CD4-positive, alpha-beta T cell treated with Interleukin-17A for 4 hours (primary cell): ENCODE results near the gene B4GALT3.
A peak's percentile ranks its signal among the peaks of the same experiment; 100 is the strongest.

Experiments used
- DNase-seq: peaks from one replicate; pipeline ENCODE4 v3.0.0-alpha.2; 2020; ENCODE audit warnings: mixed read lengths

Gene B4GALT3

GRCh38 chr1:161201836-161202712 is 24.8 kb upstream of the B4GALT3 start, which contains the start of gene NDUFS2:
Gene NDUFS2 (plus strand): TSS chr1:161202367. CDS start chr1:161202386, 19 bp downstream.
- peak; percentile 95 for DNase-seq

- no peak for DNase-seq
These were observed 23.9 kb upstream of the B4GALT3 start for GRCh38 chr1:161200992-161201835.

- DNase-seq = no peak
These were observed 23.2 kb upstream of the B4GALT3 start for GRCh38 chr1:161200421-161200991.

- no peak for DNase-seq
These were observed 22.3 kb upstream of the B4GALT3 start for GRCh38 chr1:161199506-161200139.

GRCh38 chr1:161198897-161199431 is 21.7 kb upstream of the B4GALT3 start, which contains the start of gene ADAMTS4:
Gene ADAMTS4 (minus strand): TSS chr1:161199054. CDS start chr1:161198627, 427 bp downstream.
- no peak for DNase-seq

- DNase-seq = no peak
These were observed 21.0 kb upstream of the B4GALT3 start for GRCh38 chr1:161198194-161198896.

GRCh38 chr1:161197560-161198193 is 20.4 kb upstream of the B4GALT3 start:
- DNase-seq = no peak

- DNase-seq = no peak
These were observed 19.5 kb upstream of the B4GALT3 start for GRCh38 chr1:161196521-161197451.

GRCh38 chr1:161196111-161196510 is 18.8 kb upstream of the B4GALT3 start:
- no peak for DNase-seq

- DNase-seq = peak; percentile 27
These were observed 17.9 kb upstream of the B4GALT3 start for GRCh38 chr1:161195171-161195570.

- DNase-seq = no peak
These were observed 16.4 kb upstream of the B4GALT3 start for GRCh38 chr1:161193561-161194235.

- DNase-seq = peak; percentile 80
These were observed 15.5 kb upstream of the B4GALT3 start for GRCh38 chr1:161192476-161193465.

- DNase-seq = no peak
These were observed 14.7 kb upstream of the B4GALT3 start for GRCh38 chr1:161191971-161192370.

GRCh38 chr1:161190962-161191521 is 13.7 kb upstream of the B4GALT3 start:
- DNase-seq = no peak

- DNase-seq = no peak
These were observed 11.7 kb upstream of the B4GALT3 start for GRCh38 chr1:161189036-161189435.

GRCh38 chr1:161188381-161188780 is 11.1 kb upstream of the B4GALT3 start:
- no peak for DNase-seq

GRCh38 chr1:161187311-161187710 is 10.0 kb upstream of the B4GALT3 start:
- DNase-seq = peak; percentile 46
